Measurements from ENCODE around the gene WRNIP1.

WRNIP1 gene

DNA sequence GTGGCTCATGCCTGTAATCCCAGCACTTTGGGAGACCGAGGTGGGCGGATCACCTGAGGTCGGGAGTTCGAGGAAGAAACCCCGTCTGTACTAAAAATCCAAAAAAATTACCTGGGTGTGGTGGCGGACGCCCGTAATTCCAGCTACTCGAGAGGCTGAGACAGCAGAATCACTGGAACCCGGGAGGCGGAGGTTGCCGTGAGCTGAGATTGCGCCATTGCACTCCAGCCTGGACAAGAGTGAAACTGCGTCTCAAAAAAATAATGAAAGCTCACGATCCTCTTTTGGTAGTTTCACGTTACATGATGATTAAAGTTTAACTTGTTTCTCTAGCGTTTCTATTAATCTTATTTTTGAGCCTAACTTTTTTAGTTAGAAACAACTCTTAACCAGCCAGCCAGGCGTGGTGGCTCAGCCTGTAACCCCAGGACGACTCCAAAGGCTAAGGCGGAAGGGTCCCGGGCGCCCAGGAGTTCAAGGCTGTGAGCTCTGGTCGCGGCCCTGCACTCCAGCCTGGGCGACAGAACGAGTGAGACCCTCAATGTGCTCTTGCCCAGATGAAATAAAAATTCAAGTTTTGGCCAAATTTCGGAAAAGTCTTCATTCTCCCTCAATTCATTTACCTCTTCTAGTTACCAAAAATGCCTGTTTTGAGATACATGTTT is 1.2 kb upstream of the WRNIP1 start:
- DNase-seq, result no peak

DNA sequence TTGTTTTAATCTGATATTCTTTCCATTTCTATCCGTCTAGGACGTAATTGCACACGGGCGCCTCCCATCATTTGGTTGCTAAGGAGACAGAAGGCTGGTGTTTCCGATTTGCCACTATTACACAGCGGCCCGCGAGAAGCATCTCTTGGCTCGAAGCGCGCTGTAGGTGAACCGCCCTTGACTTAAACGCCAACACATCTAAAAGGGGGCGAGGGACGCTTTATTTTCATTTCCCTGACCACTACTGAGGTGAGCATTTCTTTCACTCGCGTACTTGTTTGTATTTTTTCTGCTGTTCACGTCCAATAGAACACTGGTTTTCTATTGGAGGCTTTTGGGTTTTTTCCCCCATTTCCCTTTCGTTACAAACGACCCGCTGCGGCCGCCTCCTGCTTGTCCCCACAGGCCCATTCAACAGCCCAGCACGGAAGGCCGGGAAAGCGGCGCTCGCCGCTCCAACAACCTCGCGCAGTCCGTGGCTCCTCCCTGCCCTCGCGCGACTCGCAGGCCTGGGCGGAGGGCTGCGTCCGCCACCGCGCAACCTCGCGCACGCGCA is 505 bp upstream of the WRNIP1 start:
- DNase-seq, result peak; percentile 78

DNA sequence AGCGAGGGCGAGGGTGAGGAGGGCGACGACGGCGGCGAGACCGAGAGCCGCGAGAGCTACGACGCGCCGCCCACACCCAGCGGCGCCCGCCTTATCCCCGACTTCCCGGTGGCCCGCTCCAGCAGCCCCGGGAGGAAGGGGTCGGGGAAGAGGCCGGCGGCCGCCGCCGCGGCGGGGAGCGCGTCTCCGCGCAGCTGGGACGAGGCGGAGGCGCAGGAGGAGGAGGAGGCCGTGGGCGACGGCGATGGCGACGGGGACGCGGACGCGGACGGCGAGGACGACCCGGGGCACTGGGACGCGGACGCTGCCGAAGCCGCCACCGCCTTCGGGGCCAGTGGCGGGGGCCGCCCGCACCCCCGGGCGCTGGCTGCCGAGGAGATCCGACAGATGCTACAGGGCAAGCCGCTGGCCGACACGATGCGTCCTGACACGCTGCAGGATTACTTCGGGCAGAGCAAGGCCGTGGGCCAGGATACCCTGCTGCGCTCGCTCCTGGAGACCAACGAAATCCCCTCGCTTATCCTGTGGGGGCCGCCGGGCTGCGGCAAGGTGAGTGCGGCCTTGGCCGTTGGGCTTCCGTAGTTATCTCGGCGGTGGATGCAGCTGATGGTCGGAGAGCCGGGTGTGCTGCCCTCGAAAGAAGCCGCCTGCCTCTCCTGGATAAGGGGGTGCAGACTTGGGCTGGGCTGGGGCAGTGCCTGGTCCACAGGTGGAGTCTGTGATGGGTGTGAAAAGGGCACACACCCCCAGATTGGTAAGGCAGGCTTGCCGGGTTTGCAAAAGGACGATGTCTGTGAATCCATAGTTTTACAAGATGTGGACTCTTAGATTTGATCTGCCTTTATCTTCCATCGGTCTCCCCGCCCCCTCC is 938 bp downstream of the WRNIP1 start:
- DNase-seq, result no peak

DNA sequence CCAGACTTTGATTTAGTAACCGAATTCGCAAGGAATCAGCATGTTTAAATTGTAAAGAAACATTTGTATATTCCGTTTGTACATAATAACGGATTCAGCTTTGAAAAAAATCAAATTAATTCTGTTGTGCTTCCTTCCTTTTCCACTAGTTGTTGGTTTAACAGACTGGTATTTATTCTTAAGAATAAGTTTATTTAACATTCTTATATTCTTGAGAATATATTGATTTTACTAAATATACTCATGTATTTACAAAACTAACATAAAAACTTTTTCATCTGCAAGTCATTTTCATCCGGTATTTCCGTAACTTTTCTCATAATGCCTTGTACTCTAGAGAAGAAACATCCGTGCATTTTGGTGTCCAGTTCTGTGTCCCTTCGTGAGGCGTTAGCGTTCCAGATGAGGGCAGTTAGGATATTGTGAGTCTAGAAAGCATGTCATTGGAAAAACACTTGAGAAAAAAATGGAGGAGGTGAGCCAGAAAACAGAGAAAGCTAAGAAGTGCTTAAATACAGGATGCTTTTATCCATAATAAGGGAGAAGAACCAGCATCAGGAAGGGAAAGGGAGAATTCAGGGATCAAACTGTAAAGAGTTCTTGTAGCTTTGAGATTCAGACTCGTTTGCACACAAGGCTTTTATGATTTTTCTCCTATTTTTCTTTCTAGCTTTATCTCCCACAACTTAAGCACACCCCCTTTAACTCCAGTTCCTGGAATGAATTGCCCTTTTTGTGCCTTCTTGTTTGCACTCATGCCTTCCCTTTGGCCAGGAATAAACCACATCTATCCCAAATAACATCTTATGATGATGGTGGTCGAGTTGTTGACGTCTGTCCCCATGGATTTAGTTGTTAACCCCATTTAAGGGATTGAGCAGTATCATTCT is 1.8 kb downstream of the WRNIP1 start:
- no peak for DNase-seq

DNA sequence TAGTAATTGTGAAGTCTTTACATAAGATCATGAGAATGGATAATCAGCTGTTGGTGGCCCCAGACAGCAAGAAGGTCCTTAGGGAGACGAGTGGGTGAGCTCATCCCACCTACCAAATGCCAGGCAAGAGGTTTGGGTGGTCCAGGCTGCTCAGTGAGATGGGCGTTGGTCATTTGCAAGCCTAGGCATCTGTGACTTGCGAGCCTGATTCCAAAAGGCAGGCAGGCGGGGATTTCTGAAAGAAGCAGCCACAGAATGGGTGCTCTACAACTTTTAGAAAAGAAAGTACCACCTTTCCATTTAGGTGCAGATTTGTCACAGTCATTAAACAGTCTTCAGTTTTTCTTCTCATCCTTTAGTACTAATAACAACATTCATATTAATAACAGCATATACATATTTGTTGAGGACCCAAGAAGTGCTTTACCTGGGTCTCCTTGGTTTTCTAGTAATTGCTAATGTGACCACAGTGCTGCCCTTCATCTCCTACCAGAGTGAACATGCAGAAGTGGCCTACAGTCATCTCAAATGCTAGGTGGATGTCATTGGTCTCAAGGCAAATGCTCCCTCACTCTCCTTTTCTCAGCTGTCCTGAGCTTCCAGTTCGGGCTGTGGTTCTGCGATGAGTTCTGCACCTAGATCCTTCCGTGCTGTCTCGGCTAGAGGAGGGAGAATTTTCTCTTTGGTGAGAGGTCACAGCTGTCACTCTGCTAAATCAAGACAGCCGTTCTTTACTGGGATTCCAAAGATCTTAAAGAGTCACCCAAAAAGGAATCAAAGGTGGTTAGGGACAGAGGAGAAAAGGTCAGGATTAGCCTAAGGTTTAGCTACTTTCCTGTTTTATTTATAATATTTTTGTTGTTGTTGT is 2.7 kb downstream of the WRNIP1 start:
- no peak for DNase-seq

DNA sequence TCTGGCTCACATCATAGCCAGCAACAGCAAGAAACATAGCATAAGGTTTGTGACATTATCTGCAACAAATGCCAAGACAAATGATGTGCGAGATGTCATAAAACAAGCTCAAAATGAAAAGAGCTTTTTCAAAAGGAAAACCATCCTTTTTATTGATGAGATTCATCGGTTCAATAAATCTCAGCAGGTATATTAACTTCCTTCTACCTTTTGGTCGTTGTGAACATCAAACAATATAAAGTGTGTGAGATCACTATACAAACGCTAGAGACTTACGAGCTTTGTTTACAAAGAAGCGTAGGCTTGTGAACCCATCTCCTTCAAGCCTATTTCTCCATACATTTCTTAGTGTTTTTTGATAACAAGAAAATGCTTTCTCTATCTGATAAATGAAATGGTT is 3.5 kb downstream of the WRNIP1 start:
- DNase-seq, result no peak

DNA sequence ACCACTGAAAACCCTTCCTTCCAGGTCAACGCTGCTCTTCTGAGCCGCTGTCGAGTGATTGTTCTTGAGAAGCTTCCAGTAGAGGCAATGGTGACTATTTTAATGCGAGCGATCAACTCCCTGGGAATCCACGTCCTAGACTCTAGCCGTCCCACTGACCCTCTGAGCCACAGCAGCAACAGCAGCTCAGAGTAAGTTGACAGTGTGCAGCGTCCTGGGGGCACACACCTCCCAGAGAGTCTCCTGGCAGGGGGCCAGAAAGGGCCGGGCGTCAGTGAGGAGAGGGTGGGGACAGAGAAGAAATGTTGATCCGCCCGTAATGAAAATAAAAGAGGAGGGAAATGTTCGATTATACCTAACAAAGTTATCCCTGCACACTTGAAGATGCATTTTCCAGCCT is 5.0 kb downstream of the WRNIP1 start:
- DNase-seq, result no peak

DNA sequence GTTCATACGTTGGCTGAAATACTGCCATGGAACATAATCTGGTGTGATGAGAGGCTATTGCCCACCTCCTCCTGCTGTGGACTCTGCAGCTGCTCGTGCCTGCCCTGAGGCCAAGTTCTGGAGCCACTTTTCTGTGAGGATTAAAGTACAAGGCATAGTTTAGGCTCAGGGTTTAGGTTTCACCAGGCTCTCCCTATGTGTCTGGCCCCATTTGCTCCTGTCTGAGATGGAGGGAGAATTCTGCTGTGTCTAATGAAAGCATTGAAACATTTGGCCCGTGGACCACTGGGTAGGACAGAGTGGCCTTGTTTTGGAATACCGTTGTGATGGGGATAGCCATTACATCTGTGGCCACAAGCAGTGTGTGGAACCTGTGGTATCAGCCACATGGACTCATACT is 5.9 kb downstream of the WRNIP1 start:
- no peak for DNase-seq

DNA sequence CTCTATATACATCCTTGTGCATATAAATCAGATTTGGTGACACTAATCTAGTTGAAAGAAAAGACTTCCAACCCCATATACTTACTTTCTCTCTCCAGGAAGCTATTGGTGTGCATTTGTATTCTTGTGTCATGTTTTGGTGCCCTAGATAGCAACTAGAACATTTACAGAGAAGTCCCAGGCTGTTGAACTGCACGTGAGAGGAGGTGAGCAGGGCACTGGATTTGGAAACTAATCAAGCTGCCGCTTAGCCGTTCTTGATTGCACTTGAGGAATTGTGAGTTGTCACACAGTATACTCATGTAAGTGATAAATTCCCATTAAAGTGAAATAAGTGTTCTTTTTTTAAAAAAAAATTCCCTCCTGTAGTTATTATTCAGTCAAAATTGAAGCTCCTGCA is 7.6 kb downstream of the WRNIP1 start:
- no peak for DNase-seq

DNA sequence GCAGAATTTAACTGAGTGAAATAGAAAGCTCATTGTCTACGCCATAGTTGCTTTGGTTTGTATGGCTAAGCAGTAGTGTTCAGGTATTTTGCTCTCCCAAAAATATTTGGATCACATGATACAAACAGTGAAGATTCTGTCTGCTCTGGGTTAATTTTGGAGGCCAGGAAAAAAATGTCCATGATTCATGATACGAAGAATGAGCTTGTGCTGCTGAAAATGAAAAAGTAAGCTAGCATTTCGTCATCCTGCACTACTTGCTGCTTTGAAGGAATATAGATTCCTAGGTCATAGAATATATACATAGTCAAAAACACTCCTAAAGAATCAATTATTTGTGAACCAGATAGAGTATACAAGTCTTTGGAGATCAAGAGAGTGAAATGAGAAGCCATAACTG is 8.3 kb downstream of the WRNIP1 start:
- DNase-seq, result no peak

DNA sequence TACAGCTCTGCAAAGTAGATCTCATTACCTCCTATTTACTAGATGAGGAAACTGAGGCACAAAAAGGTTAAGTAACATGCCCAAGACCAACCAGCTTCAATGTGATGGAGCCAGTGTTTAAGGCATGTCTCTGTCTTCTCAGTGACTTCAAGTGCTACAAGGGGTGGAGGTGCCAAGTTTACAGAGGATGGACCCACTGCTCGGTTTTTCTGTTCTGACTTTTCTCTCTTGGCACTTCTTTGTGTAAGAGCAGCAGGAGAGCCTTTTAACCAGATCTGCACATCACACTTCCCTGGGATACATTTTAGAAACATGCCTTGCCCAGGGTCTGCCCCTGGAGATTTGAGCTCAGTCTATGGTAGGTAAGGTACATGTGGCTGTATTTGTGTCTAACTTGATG is 9.8 kb downstream of the WRNIP1 start:
- no peak for DNase-seq

DNA sequence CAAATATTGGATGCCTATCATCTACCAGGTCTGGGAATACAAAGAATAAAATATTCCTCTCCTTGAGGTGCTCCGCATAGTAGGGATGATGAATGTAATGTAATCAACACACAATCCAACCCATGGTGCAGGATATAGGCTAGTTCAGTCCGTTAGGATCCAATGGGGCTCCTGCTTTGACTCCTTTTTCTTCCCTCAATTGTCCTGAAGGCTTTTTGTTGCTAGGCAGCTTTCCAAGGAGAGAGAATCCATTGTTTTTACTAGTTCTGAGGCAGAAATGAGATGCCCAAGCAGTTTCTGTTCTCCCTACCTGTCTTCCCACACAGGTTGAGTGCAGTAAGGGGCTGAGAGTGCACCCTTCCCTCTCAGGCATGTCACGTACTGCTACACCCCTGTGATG is 12.1 kb downstream of the WRNIP1 start:
- DNase-seq, result no peak

DNA sequence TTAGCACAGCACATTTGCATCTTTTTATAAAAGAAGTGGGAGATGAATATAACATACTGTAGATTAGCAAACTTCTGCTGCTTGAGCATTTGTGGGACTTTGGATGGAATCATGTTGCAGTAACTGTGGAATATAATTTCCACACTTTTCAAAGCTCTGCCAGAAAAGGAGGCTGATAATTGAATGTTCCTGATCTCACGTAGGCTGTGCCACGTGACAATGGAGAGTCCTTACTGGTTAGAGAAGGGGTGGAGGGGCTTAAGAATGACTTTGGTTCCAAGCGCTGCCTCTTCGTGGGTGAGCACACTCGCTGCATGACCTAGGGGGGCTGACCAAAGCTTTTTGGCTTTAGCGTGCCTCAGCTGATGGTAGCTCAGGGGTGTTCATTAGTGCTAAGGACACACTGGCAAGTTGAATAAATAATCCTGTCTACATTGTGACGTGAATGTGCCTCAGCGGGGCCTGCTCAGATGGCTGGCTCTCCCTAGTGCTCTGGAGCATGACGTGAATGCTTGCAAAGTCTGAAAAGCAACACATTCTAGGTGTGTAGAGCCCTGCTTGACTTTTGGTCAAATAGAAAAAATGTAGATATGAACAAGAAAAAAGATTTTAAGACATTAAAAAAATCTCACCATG is 15.0 kb downstream of the WRNIP1 start:
- no peak for DNase-seq

DNA sequence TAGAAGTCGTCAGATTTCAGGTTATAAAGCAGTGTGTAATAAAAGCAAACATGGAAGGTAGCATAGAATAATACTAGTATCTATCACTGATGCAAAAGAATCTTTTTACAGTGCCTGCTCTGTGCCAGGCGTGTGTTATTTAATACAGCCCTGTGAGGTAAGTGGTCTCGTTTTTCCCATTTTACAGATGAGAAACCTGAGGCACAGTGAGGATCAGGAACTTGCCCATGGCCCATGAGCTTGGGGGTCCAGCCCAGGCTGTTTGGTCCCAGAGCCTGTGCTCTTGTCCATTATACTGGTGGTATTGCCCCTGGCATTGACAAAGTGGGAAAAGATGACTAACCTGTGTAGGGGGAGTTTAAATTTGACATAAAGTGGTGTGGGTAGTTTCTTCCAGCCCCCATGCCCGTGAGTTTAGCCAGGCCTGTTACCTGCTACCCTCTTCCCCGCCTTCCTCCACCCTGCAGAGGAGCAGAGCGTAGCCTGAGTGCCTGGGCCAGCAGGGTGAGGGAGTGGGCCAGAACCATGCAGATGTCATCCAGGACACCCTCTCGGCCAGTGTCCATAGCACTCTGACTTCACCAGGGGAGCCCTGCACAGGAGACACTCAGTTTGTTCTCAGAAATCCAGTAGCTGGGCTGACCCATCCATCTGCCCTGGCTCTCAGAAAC is 16.6 kb downstream of the WRNIP1 start:
- no peak for DNase-seq

DNA sequence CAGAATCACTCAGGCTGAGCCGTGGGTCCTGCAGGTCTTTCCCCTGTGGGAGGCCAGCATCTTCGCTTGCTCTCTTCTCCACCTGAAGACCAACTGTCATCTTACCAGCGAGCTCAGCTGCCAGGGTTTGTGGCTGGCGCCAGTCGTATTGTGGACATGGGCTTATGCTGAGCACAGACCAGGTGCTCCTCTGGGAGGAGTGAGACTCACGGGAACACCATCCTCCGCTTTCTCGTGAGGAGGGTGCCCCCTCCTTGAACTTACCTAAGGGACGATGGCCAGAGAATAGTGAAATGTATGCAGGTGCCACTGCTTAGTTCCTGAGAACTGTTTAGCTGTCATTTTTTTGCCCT is 17.1 kb downstream of the WRNIP1 start:
- DNase-seq, result no peak

DNA sequence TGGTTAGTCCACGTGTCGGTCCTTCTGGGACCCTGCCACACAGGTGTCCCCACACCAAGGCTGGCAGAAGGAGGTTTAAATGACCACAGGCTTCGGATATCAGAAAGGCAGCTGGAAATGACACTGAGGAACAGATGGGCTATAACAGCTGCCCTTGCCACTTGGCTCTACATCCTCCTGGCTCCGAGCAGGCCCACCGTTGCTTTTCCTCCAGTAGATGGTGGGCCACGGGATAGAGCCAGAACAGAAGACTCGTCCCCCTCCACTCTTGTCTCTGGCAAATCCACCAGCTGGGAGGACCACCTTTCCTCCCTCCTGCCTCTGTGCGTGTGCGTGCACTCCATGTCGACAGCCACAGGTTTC is 17.6 kb downstream of the WRNIP1 start:
- no peak for DNase-seq

DNA sequence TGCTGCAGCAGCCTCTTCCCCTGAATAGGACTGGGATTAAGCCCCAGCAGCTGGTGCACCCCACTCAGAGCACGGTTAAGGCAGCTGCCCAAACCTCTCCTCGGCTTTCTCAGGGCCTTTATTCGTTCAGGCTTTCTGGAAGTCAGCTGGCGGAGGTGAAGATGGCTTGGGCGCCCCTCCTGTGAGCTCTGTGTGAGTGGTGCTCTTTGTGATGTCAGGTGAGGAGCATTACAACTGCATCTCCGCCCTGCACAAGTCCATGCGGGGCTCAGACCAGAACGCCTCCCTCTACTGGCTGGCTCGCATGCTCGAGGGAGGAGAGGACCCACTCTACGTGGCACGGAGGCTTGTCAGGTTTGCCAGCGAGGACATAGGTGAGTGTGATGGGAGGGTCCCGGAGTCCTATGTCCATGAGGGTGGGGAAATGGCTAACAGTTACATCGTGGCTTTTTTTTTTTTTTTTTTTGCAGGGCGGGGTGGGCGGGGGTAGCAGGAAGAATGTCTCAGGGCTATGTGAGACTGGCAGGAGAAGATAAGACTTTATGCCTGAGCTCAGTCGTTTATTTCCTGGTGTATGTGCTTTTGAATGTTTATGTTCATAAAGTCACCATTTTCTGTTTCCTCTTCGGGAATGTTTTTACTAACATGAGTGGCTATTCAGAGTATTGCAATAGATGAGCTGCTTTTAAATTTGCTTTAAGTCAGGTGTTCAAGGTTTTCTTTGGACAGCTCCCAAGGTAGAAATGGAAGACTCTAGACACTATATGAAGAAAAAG is 18.2 kb downstream of the WRNIP1 start:
- no peak for DNase-seq

DNA sequence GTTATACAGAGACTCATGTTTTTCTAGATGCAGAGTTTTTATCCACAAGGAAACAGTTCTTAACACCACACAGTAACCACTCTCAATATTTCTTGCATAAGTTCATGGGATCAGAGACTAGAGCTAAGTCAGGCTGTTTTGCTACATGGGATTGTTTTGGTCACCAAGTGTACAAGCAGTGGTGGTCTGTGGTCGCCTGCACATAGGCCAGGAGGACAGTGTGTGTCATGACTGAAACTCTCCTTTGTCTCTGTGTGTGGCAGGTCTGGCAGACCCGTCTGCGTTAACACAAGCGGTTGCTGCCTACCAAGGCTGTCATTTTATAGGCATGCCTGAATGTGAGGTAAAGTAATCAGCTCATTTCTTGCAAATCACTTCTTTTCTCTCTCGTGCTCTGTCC is 18.9 kb downstream of the WRNIP1 start:
- no peak for DNase-seq

DNA sequence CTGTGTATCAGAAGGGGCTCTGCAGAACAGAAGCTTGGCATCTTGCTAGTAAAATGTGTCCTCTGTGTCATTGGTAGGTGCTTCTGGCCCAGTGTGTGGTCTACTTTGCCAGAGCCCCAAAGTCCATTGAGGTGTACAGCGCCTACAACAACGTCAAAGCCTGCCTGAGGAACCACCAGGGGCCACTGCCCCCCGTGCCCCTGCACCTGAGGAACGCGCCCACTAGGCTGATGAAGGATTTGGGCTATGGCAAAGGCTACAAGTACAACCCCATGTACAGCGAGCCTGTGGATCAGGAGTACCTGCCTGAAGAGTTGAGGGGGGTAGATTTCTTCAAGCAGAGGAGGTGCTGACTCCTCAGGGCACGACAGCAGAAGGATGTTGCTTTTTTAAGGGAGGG is 19.7 kb downstream of the WRNIP1 start:
- no peak for DNase-seq

DNA sequence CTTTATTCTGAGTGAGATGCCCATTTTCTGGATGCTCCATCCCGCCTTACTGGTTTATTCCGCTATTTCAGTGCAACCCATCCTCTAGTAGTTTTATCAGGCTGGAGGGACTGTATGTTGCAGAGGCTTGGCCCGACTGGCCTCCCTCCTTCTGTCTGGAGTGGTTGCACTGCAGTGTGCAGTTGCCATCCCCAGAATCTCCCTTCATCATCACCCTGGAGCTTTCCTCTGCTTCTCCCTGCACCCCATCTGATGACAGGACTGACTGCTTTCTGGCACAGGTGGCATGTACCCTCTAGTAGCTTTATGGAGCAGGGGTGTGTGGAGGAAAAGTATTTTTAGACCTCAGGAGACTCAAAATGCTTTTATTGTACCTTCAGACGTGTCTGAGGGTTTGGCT is 21.1 kb downstream of the WRNIP1 start:
- DNase-seq, result no peak
